Fibroblast of pulmonary artery (primary cell): ENCODE measurements around the gene OR1I1.

Experiments used
- DNase-seq: peaks from one replicate; pipeline ENCODE4 v3.0.0-alpha.2; 2010; ENCODE audit warnings: low read depth
- H3K4me3 ChIP-seq: replicated peaks from 2 replicates; pipeline ENCODE4 v1.5.1; 2011; ENCODE audit warnings: low read depth, mild to moderate bottlenecking, control low read depth, low read length, moderate library complexity
- TF ChIP-seq, protein P1 (sequence below): IDR thresholded peaks from 2 replicates; pipeline ENCODE4 v1.5.1; 2011; ENCODE audit warnings: mild to moderate bottlenecking, control low read depth, low read length, inconsistent platforms; ENCODE audit errors: missing control alignments

The OR1I1 gene, protein sequence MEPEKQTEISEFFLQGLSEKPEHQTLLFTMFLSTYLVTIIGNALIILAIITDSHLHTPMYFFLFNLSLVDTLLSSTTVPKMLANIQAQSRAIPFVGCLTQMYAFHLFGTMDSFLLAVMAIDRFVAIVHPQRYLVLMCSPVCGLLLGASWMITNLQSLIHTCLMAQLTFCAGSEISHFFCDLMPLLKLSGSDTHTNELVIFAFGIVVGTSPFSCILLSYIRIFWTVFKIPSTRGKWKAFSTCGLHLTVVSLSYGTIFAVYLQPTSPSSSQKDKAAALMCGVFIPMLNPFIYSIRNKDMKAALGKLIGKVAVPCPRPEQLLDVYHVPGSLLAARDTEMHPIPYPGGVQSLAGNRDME

DNA sequence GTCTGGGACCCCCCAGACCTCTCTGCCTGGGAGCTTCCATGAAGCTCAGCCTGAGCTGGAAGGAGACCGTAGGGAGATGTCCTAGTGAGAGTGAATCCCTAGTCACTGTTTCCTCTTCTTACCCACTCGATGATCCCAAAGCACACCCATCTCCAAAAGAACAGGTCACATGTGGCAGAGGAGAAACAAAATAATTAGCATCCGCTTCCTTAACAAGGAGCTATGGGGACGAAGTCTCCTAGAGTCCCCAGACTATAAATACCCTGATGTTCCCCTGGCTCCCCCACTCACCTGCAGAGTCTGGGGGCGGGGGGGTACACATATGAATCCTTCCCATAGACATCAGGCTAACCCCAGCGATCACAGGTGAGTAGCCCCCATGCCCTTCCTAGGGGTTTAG is at the start of gene OR1I1:
Gene OR1I1, plus strand, starts transcription at position 301 of the 400 bp plus-strand sequence. CDS start 4,855 bp downstream, outside the sequence.
- no peak for DNase-seq
- no peak within 1 kb of the TSS for H3K4me3 ChIP-seq
- TF ChIP-seq, protein P1, sequence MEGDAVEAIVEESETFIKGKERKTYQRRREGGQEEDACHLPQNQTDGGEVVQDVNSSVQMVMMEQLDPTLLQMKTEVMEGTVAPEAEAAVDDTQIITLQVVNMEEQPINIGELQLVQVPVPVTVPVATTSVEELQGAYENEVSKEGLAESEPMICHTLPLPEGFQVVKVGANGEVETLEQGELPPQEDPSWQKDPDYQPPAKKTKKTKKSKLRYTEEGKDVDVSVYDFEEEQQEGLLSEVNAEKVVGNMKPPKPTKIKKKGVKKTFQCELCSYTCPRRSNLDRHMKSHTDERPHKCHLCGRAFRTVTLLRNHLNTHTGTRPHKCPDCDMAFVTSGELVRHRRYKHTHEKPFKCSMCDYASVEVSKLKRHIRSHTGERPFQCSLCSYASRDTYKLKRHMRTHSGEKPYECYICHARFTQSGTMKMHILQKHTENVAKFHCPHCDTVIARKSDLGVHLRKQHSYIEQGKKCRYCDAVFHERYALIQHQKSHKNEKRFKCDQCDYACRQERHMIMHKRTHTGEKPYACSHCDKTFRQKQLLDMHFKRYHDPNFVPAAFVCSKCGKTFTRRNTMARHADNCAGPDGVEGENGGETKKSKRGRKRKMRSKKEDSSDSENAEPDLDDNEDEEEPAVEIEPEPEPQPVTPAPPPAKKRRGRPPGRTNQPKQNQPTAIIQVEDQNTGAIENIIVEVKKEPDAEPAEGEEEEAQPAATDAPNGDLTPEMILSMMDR, result no peak

DNA sequence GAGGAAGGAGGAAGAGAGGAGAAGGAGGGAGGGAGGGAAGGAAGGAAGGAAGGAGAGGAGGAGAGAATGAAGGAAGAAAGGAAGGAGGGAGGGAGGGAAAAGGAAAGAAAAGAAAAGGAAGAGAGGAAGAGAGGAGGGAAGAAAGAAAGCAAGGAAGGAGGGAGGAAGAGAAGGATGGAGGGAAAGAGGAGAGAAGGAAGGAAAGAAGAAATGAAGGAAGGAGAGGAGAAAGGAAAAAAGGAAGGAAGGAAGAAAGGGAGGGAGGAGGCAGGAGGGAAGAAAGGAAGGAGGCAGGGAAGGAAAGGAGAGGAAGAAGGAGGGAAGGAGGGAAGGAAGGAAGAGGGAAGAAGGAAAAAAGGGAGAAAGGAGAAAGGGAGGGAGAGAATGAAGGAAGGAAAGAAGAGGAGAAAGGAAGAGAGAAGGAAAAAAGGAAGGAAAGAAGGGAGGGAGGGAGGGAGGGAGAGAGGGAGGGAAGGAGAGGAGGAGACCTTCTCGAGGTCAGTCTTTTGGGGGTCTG is 46.2 kb upstream of the OR1I1 start:
- TF ChIP-seq, protein P1, result no peak
- no peak overlapping the region for H3K4me3 ChIP-seq
- no peak for DNase-seq

DNA sequence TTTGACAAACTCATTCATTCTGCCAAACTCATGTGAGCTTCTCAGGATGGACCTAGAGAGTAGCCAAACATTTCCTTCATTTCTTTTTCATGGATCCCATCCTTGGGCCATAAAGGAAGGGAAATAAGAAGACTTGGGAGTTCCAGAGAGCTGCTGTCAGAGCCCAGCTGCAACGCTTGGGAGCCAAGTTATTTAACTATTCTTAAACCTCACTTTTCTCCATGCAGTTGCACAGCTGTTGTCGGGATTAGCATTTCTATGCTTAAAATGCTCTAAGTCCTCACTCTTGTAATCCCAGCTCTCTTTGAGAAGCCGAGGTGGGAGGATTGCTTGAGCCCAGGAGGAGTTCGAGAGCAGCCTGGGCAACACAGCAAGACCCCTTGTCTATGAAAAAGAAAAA is 44.4 kb upstream of the OR1I1 start:
- no peak overlapping the region for H3K4me3 ChIP-seq
- TF ChIP-seq, protein P1, result no peak
- no peak for DNase-seq

DNA sequence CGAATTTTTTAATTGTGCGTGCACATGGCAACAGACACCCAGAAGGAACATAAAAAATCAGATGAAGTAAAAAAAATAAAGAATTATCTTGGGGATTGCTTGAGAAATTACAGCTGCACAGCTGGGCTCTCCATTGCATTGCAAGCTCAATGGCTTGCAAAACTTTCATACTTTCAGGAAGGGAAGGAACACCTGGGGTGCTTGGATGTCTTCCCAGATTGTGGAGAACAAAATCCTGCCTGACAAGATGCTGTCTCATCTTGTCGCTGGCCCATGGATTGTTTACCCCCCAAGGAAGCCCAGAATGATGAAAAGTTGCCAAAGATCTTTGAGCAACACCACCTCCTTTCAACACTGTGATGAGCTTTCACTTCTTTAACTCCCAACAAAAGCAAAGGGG is 43.7 kb upstream of the OR1I1 start:
- TF ChIP-seq, protein P1, result no peak
- H3K4me3 ChIP-seq, result no peak overlapping the region
- DNase-seq, result no peak

DNA sequence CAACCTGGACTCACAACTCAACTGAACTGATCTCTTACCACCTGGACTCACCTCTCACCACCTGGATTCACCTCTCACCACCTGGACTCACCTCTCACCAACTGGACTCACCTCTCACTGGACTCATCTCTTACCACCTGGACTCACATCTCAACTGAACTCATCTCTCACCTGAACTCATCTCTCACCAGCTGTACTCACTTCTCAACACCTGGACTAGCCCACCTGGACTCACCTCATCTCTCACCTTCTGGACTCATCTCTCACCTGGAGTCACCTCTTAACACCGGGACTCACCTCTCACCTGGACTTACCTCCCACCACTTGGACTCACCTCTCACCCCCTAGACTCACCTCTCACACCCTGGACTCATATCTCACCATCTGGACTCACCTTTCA is 40.0 kb upstream of the OR1I1 start:
- TF ChIP-seq, protein P1, result no peak
- H3K4me3 ChIP-seq, result no peak overlapping the region
- no peak for DNase-seq

DNA sequence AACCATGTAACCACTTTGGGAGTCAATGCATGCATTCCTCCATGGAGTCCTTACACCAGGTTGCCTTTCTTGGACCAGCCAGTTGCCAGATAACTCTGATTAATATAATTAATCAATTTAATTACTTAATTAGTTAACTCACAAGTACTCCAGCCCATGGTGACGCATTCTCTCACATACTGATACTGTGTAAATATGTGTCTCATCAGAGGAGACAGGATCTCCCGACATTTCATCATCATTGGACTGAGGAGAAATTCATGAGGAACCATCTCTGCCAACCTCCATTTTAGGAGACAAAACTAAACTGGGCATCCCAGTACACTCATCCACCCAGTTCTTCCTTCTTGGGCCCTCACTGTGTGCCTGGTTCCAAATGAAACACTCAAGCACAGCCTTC is 39.2 kb upstream of the OR1I1 start:
- H3K4me3 ChIP-seq, result no peak overlapping the region
- TF ChIP-seq, protein P1, result no peak
- DNase-seq, result no peak

DNA sequence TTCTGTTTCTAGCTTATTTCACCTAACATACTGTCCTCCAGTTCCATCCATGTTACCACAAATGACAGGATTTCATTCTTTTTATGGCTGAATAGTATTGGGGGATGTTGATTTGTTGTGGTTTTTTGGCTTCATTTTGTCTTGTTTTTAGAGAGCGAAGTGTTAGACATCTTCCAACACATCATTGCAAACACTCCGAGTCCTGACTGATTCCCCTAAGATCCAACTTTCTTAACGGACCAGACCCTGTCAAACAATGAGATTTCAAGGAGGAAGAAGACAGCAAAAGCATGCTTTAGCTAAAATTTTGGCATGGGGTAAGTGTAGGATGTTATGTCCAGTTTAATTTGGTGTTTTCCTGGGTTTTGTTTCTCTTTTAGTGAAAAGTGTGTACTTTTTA is 36.5 kb upstream of the OR1I1 start:
- TF ChIP-seq, protein P1, result no peak
- no peak overlapping the region for H3K4me3 ChIP-seq
- DNase-seq, result no peak
